Airway epithelial cell (primary cell): Measurements from ENCODE around the gene ZNF581. TPM values are rescaled to one million over a fixed set of nuclear protein-coding genes. Genes with fewer than 3 reads are reported as not detected.

Source experiments
- total RNA-seq: library from RNA; depleted of rRNA; stranded (reverse); fragments of >200 nt; gene quantifications from 2 replicates; pipeline ENCODE4 v1.2.3, GENCODE V29; 2015

ZNF581 gene
- total RNA-seq: 30.8 and 37.0 TPM in 2 replicates

GRCh38 chr19:55643003-55643886 lies at the start of gene ZNF581:
ZNF581 (plus strand) TSS chr19:55643649; CDS start chr19:55644572, 923 bp downstream.

GRCh38 chr19:55599468-55599841 lies 44.0 kb upstream of the ZNF581 start, which contains the start of gene FIZ1:
FIZ1 (minus strand) TSS chr19:55599517; CDS start chr19:55597865, 1,652 bp downstream.

GRCh38 chr19:55599842-55600661 lies 43.4 kb upstream of the ZNF581 start, which contains the start of gene ZNF524:
ZNF524 (plus strand) TSS chr19:55600288; CDS start chr19:55602113, 1,825 bp downstream.

GRCh38 chr19:55605637-55606470 lies 37.6 kb upstream of the ZNF581 start, which contains the start of gene ZNF865:
ZNF865 (plus strand) TSS chr19:55605647; CDS start chr19:55613619, 7,972 bp downstream.

GRCh38 chr19:55624109-55625003 lies 19.1 kb upstream of the ZNF581 start, which contains the start of gene ZNF784:
ZNF784 (minus strand) TSS chr19:55624566; CDS start chr19:55624561, 5 bp downstream.

GRCh38 chr19:55640577-55641425 lies 2.6 kb upstream of the ZNF581 start, which contains the start of gene ZNF580:
ZNF580 (plus strand) TSS chr19:55641002; CDS start chr19:55642509, 1,507 bp downstream.

GRCh38 chr19:55647732-55648584 lies 4.5 kb downstream of the ZNF581 start, which contains the start of gene CCDC106:
CCDC106 (plus strand) TSS chr19:55648212; CDS start chr19:55649047, 835 bp downstream.

GRCh38 chr19:55654868-55655647 lies 11.6 kb downstream of the ZNF581 start, which contains the start of gene U2AF2:
U2AF2 (plus strand) TSS chr19:55655035; CDS start chr19:55655105, 70 bp downstream.

GRCh38 chr19:55674841-55675660 lies 31.6 kb downstream of the ZNF581 start, which contains the start of gene EPN1:
EPN1 (plus strand) TSS chr19:55675226; CDS start chr19:55678628, 3,402 bp downstream.

Other genes starting within 250 kb of the ZNF581 start
- gene UBE2S, start 235.9 kb upstream of the ZNF581 start, total RNA-seq: 144 and 190 TPM in 2 replicates
- gene SHISA7, start 200.3 kb upstream of the ZNF581 start, total RNA-seq: not detected in 2 replicates
- gene ISOC2, start 182.0 kb upstream of the ZNF581 start, total RNA-seq: 70.7 and 87.7 TPM in 2 replicates
- not detected in 2 replicates for gene C19orf85, start 178.9 kb upstream of the ZNF581 start, total RNA-seq
- 3.7 and 10.4 TPM in 2 replicates for gene ZNF628, start 167.0 kb upstream of the ZNF581 start, total RNA-seq
- 16.7 and 39.8 TPM in 2 replicates for gene NAT14, start 158.5 kb upstream of the ZNF581 start, total RNA-seq
- gene SSC5D, start 155.2 kb upstream of the ZNF581 start, total RNA-seq: 0.09 TPM in 1 of 2 replicates, not detected in the other
- not detected in 2 replicates for gene SBK2, start 106.5 kb upstream of the ZNF581 start, total RNA-seq
- gene SBK3, start 98.1 kb upstream of the ZNF581 start, total RNA-seq: not detected in 2 replicates
- 7.2 and 7.6 TPM in 2 replicates for gene ZNF579, start 62.8 kb upstream of the ZNF581 start, total RNA-seq
- 3.1 and 3.7 TPM in 2 replicates for gene FIZ1, start 44.1 kb upstream of the ZNF581 start, total RNA-seq
- gene ZNF524, start 43.4 kb upstream of the ZNF581 start, total RNA-seq: 27.2 and 31.9 TPM in 2 replicates
- 4.4 and 5.8 TPM in 2 replicates for gene ZNF865, start 38.0 kb upstream of the ZNF581 start, total RNA-seq
- 4.1 and 6.1 TPM in 2 replicates for gene ZNF784, start 19.1 kb upstream of the ZNF581 start, total RNA-seq
- gene ZNF580, start 2.6 kb upstream of the ZNF581 start, total RNA-seq: 10.5 and 29.2 TPM in 2 replicates
- gene CCDC106, start 4.6 kb downstream of the ZNF581 start, total RNA-seq: 14.0 and 18.0 TPM in 2 replicates
- 174 and 255 TPM in 2 replicates for gene U2AF2, start 11.4 kb downstream of the ZNF581 start, total RNA-seq
- gene EPN1, start 31.6 kb downstream of the ZNF581 start, total RNA-seq: 137 and 177 TPM in 2 replicates
- not detected in 2 replicates for gene NLRP9, start 94.8 kb downstream of the ZNF581 start, total RNA-seq
- gene RFPL4A, start 115.4 kb downstream of the ZNF581 start, total RNA-seq: not detected in 2 replicates
- gene RFPL4AL1, start 125.5 kb downstream of the ZNF581 start, total RNA-seq: not detected in 2 replicates
- not detected in 2 replicates for gene NLRP11, start 188.3 kb downstream of the ZNF581 start, total RNA-seq
- not detected in 2 replicates for gene NLRP4, start 192.9 kb downstream of the ZNF581 start, total RNA-seq